Activated CD8-positive, alpha-beta memory T cell treated with anti-CD3 and anti-CD28 coated beads, Interleukin-2, amount 10 ng/mL, durations not matched to agents 7 days and 5 days (primary cell): ENCODE results near the gene TMEM253. TPM values are rescaled to one million over a fixed set of nuclear protein-coding genes. Genes with fewer than 3 reads are reported as not detected.

Experiments used
- ATAC-seq: fragments of 150-1000 bp; cut with Tn5 transposase; one replicate; pipeline ENCODE4 v1.10.0; 2021; ENCODE audit warnings: moderate library complexity
- CTCF ChIA-PET: fragments of 350-600 bp; sonication (Branson Sonifier 250); formaldehyde crosslinking; loops from one replicate; lab custom pipeline; 2021; ENCODE audit warnings: antibody characterized with exemption; lab: Charles Lee
- DNase-seq: peaks from one replicate; pipeline ENCODE4 v3.0.0-alpha.2; 2020
- H3K27ac Mint-ChIP-seq: one replicate; pipeline ENCODE4 v1.8.0; 2021; ENCODE audit warnings: mild to moderate bottlenecking, mixed read lengths
- H3K27me3 Mint-ChIP-seq: one replicate; pipeline ENCODE4 v1.8.0; 2021; ENCODE audit warnings: mixed read lengths
- H3K36me3 Mint-ChIP-seq: one replicate; pipeline ENCODE4 v1.8.0; 2021; ENCODE audit warnings: mild to moderate bottlenecking, mixed read lengths
- H3K4me1 Mint-ChIP-seq: one replicate; pipeline ENCODE4 v1.8.0; 2021; ENCODE audit warnings: mixed read lengths
- H3K4me3 Mint-ChIP-seq: one replicate; pipeline ENCODE4 v1.8.0; 2021; ENCODE audit warnings: mild to moderate bottlenecking, moderate library complexity, mixed read lengths
- H3K9me3 Mint-ChIP-seq: one replicate; pipeline ENCODE4 v1.8.0; 2022; ENCODE audit warnings: low read depth, mixed read lengths
- total RNA-seq, 2 experiments: library from RNA; stranded (reverse); gene quantifications; one replicate each; pipeline ENCODE4 v1.2.3, GENCODE V29; 2021

TMEM253 gene
- total RNA-seq, 2 experiments from 2014 or later, result not detected

- ATAC-seq, result no peak
- Mint-ChIP-seq H3K4me3 (peak overlapping the region; percentile 15), H3K4me1 (peaks cover 29% of the 10 kb centered on the region), H3K27me3 (peaks cover 21% of the 10 kb centered on the region), H3K27ac (no peak overlapping the region), H3K36me3 (peaks cover 2% of the 10 kb centered on the region), H3K9me3 (no peaks in the 10 kb centered on the region)
- CTCF ChIA-PET, result interaction anchor here (1.0 to 11.6 kb wide), 8 partner anchors 8 to 126 kb away, joined by 3 to 339 read pairs (median 6); partner anchors contain the start of genes ARHGEF40 and TMEM253
- no peak for DNase-seq
Measured at GRCh38 chr14:21096978-21097635, 3.8 kb upstream of the TMEM253 start.

- Mint-ChIP-seq H3K27me3 (peaks cover 21% of the 10 kb centered on the region), H3K36me3 (peaks cover 2% of the 10 kb centered on the region), H3K27ac (no peak overlapping the region), H3K9me3 (no peaks in the 10 kb centered on the region), H3K4me1 (peaks cover 31% of the 10 kb centered on the region), H3K4me3 (no peak overlapping the region)
- no peak for ATAC-seq
- CTCF ChIA-PET, result interaction anchor here (1.0 to 7.8 kb wide), 6 partner anchors 10 to 92 kb away, joined by 3 to 170 read pairs (median 6); partner anchors contain the start of gene ARHGEF40
- no peak for DNase-seq
Measured at GRCh38 chr14:21097636-21098075, 3.2 kb upstream of the TMEM253 start.

GRCh38 chr14:21098076-21098891 lies 2.6 kb upstream of the TMEM253 start, which contains the start of gene ZNF219:
TSS of gene ZNF219 (minus strand) at chr14:21098655. CDS start at chr14:21093591, 5,064 bp downstream.
- DNase-seq, result no peak
- Mint-ChIP-seq H3K27me3 (peaks cover 21% of the 10 kb centered on the region), H3K36me3 (peaks cover 2% of the 10 kb centered on the region)

GRCh38 chr14:21098892-21099595 lies 1.8 kb upstream of the TMEM253 start:
- Mint-ChIP-seq H3K27me3 (peaks cover 21% of the 10 kb centered on the region), H3K4me3 (peak overlapping the region; percentile 73), H3K36me3 (peaks cover 4% of the 10 kb centered on the region), H3K9me3 (no peaks in the 10 kb centered on the region), H3K27ac (peak overlapping the region; percentile 8), H3K4me1 (peaks cover 36% of the 10 kb centered on the region)
- CTCF ChIA-PET, result interaction anchor here (0.6 to 12.5 kb wide), 6 partner anchors 8 to 84 kb away, joined by 5 to 339 read pairs (median 57); no protein-coding TSS in a partner anchor
- no peak for DNase-seq
- ATAC-seq, result no peak

More at GRCh38 chr14:21098076-21098891, 2.6 kb upstream of the TMEM253 start, which contains the start of gene ZNF219:
- no peaks in the 10 kb centered on the region for H3K9me3 Mint-ChIP-seq
- ATAC-seq, result peak; percentile 56
- CTCF ChIA-PET, result interaction anchor here (0.6 to 7.8 kb wide), 6 partner anchors 9 to 83 kb away, joined by 3 to 170 read pairs (median 6); partner anchors contain the start of gene ARHGEF40
- peak within 1 kb of the TSS; percentile 8 for H3K27ac Mint-ChIP-seq
- H3K4me1 Mint-ChIP-seq, result peaks cover 34% of the 10 kb centered on the region
- H3K4me3 Mint-ChIP-seq, result peak within 1 kb of the TSS; percentile 73

GRCh38 chr14:21099596-21099985 lies 1.3 kb upstream of the TMEM253 start:
- ATAC-seq, result no peak
- CTCF ChIA-PET, result interaction anchor here (1.0 to 12.5 kb wide), 3 partner anchors 8 to 84 kb away, joined by 5 to 339 read pairs (median 109); no protein-coding TSS in a partner anchor
- Mint-ChIP-seq H3K4me1 (peaks cover 38% of the 10 kb centered on the region), H3K36me3 (peaks cover 4% of the 10 kb centered on the region), H3K9me3 (no peaks in the 10 kb centered on the region), H3K27me3 (peaks cover 21% of the 10 kb centered on the region), H3K4me3 (peak overlapping the region; percentile 73), H3K27ac (no peak overlapping the region)
- no peak for DNase-seq

- Mint-ChIP-seq H3K27me3 (peaks cover 19% of the 10 kb centered on the region), H3K27ac (peak overlapping the region; percentile 98), H3K36me3 (peaks cover 4% of the 10 kb centered on the region), H3K4me3 (peak overlapping the region; percentile 97), H3K4me1 (peaks cover 51% of the 10 kb centered on the region), H3K9me3 (no peaks in the 10 kb centered on the region)
- CTCF ChIA-PET, result interaction anchor here (1.0 to 12.5 kb wide), 9 partner anchors 11 to 130 kb away, joined by 3 to 339 read pairs (median 4); partner anchors contain the start of gene ARHGEF40
- no peak for DNase-seq
- no peak for ATAC-seq
Measured at GRCh38 chr14:21101802-21102413, 1.0 kb downstream of the TMEM253 start.

GRCh38 chr14:21102521-21103410 lies 1.9 kb downstream of the TMEM253 start:
- CTCF ChIA-PET, result interaction anchor here (0.7 to 12.5 kb wide), 18 partner anchors 12 to 642 kb away, joined by 3 to 339 read pairs (median 4); partner anchors contain the start of genes ARHGEF40 and PIP4P1
- H3K9me3 Mint-ChIP-seq, result no peaks in the 10 kb centered on the region
- H3K27ac Mint-ChIP-seq, result peak overlapping the region; percentile 98
- H3K36me3 Mint-ChIP-seq, result peaks cover 4% of the 10 kb centered on the region
- no peak for DNase-seq
- ATAC-seq, result no peak
- H3K27me3 Mint-ChIP-seq, result peaks cover 13% of the 10 kb centered on the region
- peaks cover 52% of the 10 kb centered on the region for H3K4me1 Mint-ChIP-seq
- peak overlapping the region; percentile 97 for H3K4me3 Mint-ChIP-seq

- no peaks in the 10 kb centered on the region for H3K9me3 Mint-ChIP-seq
Measured at GRCh38 chr14:21103411-21103709, 2.5 kb downstream of the TMEM253 start.

GRCh38 chr14:21103710-21104447 lies 3.0 kb downstream of the TMEM253 start:
- CTCF ChIA-PET, result interaction anchor here (0.7 to 12.5 kb wide), 38 partner anchors 9 to 643 kb away, joined by 3 to 339 read pairs (median 4); partner anchors contain the start of genes ARHGEF40, CHD8, PIP4P1 and RNASE8
- peaks cover 49% of the 10 kb centered on the region for H3K4me1 Mint-ChIP-seq
- ATAC-seq, result peak; percentile 90

More at GRCh38 chr14:21103411-21103709, 2.5 kb downstream of the TMEM253 start:
- Mint-ChIP-seq H3K27me3 (peaks cover 13% of the 10 kb centered on the region), H3K27ac (peak overlapping the region; percentile 98), H3K4me3 (peak overlapping the region; percentile 97), H3K4me1 (peaks cover 52% of the 10 kb centered on the region), H3K36me3 (peaks cover 4% of the 10 kb centered on the region)
- CTCF ChIA-PET, result interaction anchor here (0.7 to 12.5 kb wide), 20 partner anchors 12 to 642 kb away, joined by 3 to 339 read pairs (median 4); partner anchors contain the start of genes ARHGEF40 and PIP4P1
- DNase-seq (no peak), ATAC-seq (no peak)

GRCh38 chr14:21104448-21105060 lies 3.7 kb downstream of the TMEM253 start:
- H3K36me3 Mint-ChIP-seq, result peaks cover 2% of the 10 kb centered on the region
- DNase-seq, result peak; percentile 82
- H3K27me3 Mint-ChIP-seq, result peaks cover 4% of the 10 kb centered on the region
- H3K9me3 Mint-ChIP-seq, result no peaks in the 10 kb centered on the region
- peak overlapping the region; percentile 97 for H3K4me3 Mint-ChIP-seq
- peak; percentile 50 for ATAC-seq
- peak overlapping the region; percentile 98 for H3K27ac Mint-ChIP-seq
- peaks cover 45% of the 10 kb centered on the region for H3K4me1 Mint-ChIP-seq
- CTCF ChIA-PET, result interaction anchor here (0.6 to 12.5 kb wide), 40 partner anchors 8 to 643 kb away, joined by 3 to 339 read pairs (median 4); partner anchors contain the start of genes ARHGEF40, CHD8, PIP4P1 and RNASE8

More at GRCh38 chr14:21103710-21104447, 3.0 kb downstream of the TMEM253 start:
- Mint-ChIP-seq H3K36me3 (peaks cover 3% of the 10 kb centered on the region), H3K9me3 (no peaks in the 10 kb centered on the region), H3K27ac (peak overlapping the region; percentile 98), H3K27me3 (peaks cover 11% of the 10 kb centered on the region), H3K4me3 (peak overlapping the region; percentile 97)
- DNase-seq, result peak; percentile 98
